ENCODE measurements around the gene PAN3.

PAN3 gene

GRCh38 chr13:28177877-28178276 is 39.5 kb downstream of the PAN3 start:
- TF ChIP-seq CTCF (IDR thresholded peaks at IDR 0.05; ENCODE audit: low read depth, low read length), result no peak
- H3K27me3 ChIP-seq, result no peaks in the 10 kb centered on the region
- H3K4me3 ChIP-seq (ENCODE audit: low read depth, low read length), result no peak overlapping the region
- no peaks in the 10 kb centered on the region; the same call in 1 of the 2 replicates for H3K4me1 ChIP-seq
- H3K9me3 ChIP-seq, result no peaks in the 10 kb centered on the region
- no peak for DNase-seq
- peaks cover 3% of the 10 kb centered on the region for H3K36me3 ChIP-seq

GRCh38 chr13:28179974-28180373 is 41.6 kb downstream of the PAN3 start:
- H3K4me1 ChIP-seq, result no peaks in the 10 kb centered on the region
- TF ChIP-seq CTCF (IDR thresholded peaks at IDR 0.05; ENCODE audit: low read depth, low read length), result no peak
- DNase-seq, result no peak
- H3K9me3 ChIP-seq, result no peaks in the 10 kb centered on the region
- H3K27me3 ChIP-seq, result no peaks in the 10 kb centered on the region
- no peaks in the 10 kb centered on the region; the same call in 1 of the 2 replicates for H3K36me3 ChIP-seq
- H3K4me3 ChIP-seq (ENCODE audit: low read depth, low read length), result no peak overlapping the region

GRCh38 chr13:28181413-28181812 is 43.1 kb downstream of the PAN3 start:
- no peaks in the 10 kb centered on the region for H3K9me3 ChIP-seq
- no peaks in the 10 kb centered on the region; the same call in 1 of the 2 replicates for H3K36me3 ChIP-seq
- no peaks in the 10 kb centered on the region for H3K4me1 ChIP-seq
- TF ChIP-seq CTCF (IDR thresholded peaks at IDR 0.05; ENCODE audit: low read depth, low read length), result no peak
- H3K27me3 ChIP-seq, result no peaks in the 10 kb centered on the region
- H3K4me3 ChIP-seq (ENCODE audit: low read depth, low read length), result no peak overlapping the region
- DNase-seq, result no peak

GRCh38 chr13:28185256-28185655 is 46.9 kb downstream of the PAN3 start:
- H3K9me3 ChIP-seq, result no peaks in the 10 kb centered on the region
- H3K27me3 ChIP-seq, result no peaks in the 10 kb centered on the region
- DNase-seq, result no peak
- H3K4me1 ChIP-seq, result no peaks in the 10 kb centered on the region
- TF ChIP-seq CTCF (IDR thresholded peaks at IDR 0.05; ENCODE audit: low read depth, low read length), result no peak
- no peaks in the 10 kb centered on the region for H3K36me3 ChIP-seq
- H3K4me3 ChIP-seq (ENCODE audit: low read depth, low read length), result no peak overlapping the region

GRCh38 chr13:28199089-28199488 is 60.7 kb downstream of the PAN3 start:
- no peaks in the 10 kb centered on the region for H3K36me3 ChIP-seq
- no peaks in the 10 kb centered on the region for H3K27me3 ChIP-seq
- H3K4me1 ChIP-seq, result no peaks in the 10 kb centered on the region
- no peaks in the 10 kb centered on the region for H3K9me3 ChIP-seq
- TF ChIP-seq CTCF (IDR thresholded peaks at IDR 0.05; ENCODE audit: low read depth, low read length), result no peak
- H3K4me3 ChIP-seq (ENCODE audit: low read depth, low read length), result no peak overlapping the region
- no peak for DNase-seq

GRCh38 chr13:28204043-28204442 is 65.7 kb downstream of the PAN3 start:
- H3K27me3 ChIP-seq, result no peaks in the 10 kb centered on the region
- TF ChIP-seq CTCF (IDR thresholded peaks at IDR 0.05; ENCODE audit: low read depth, low read length), result no peak
- H3K36me3 ChIP-seq, result no peaks in the 10 kb centered on the region
- no peaks in the 10 kb centered on the region for H3K9me3 ChIP-seq
- no peaks in the 10 kb centered on the region for H3K4me1 ChIP-seq
- no peak overlapping the region for H3K4me3 ChIP-seq (ENCODE audit: low read depth, low read length)
- DNase-seq, result no peak

All from BE2C (cell line).